K562 (cell line): ENCODE results near the gene NINL. TPM values are rescaled to one million over a fixed set of nuclear protein-coding genes. Genes with fewer than 3 reads are reported as not detected.

ENCODE experiments used
- ATAC-seq: fragments of 200-7000 bp; cut with Tn5 transposase; 3 replicates; pipeline ENCODE4 v1.9.1; 2020; ENCODE audit warnings: moderate library complexity
- Bru-seq: library from RNA; stranded (reverse); fragments of 400-500 nt; gene quantifications from one replicate; lab custom pipeline; 2021; lab: Mats Ljungman, UMichigan
- BruChase-seq, 2 experiments: library from RNA; stranded (reverse); fragments of 400-500 nt; gene quantifications; one replicate each; lab custom pipeline; 2021; lab: Mats Ljungman, UMichigan
- BruUV-seq: library from RNA; stranded (reverse); fragments of 400-500 nt; replicated peaks from 2 replicates; lab custom pipeline; 2021; lab: Mats Ljungman, UMichigan
- CTCF ChIA-PET: fragments of 300-600 bp; formaldehyde crosslinking; extraction: SDS; loops from one replicate; lab custom pipeline; 2021; ENCODE audit warnings: low intra/inter-chr PET ratio; lab: Yijun Ruan, JAX
- POLR2A ChIA-PET: fragments of 300-600, 350-650 bp; sonication (Branson Sonifier 250); formaldehyde crosslinking; extraction: SDS; loops from one replicate; lab custom pipeline; 2021; ENCODE audit warnings: antibody characterized with exemption, inconsistent platforms; lab: Yijun Ruan, JAX
- DNase-seq, 4 experiments: peaks; one replicate each; pipeline versions ENCODE4 v3.0.0 to v3.0.0-alpha.2; 2011 to 2018; ENCODE audit warnings: low spot score in 3 of 4, mixed read lengths in 3 of 4; ENCODE audit errors: extremely low read depth in 1 of 4
- FAIRE-seq: peaks from 2 replicates; lab custom pipeline; 2011; peaks lifted over from hg19 to GRCh38; lab: Jason Lieb, UNC
- H2AFZ ChIP-seq: 2 replicates; pipeline ENCODE4 v1.6.0; 2011; ENCODE audit warnings: low read depth, low read length, control low read depth, inconsistent platforms
- H3K27ac ChIP-seq: fragments of 200-600 bp; 3 replicates; pipeline ENCODE4 v1.8.0; 2011; ENCODE audit warnings: low read depth, mild to moderate bottlenecking, control low read depth, inconsistent platforms, low read length, moderate library complexity, mixed read lengths; ENCODE audit errors: extremely low read depth
- H3K27me3 ChIP-seq, 2 experiments: fragments of 300-600 bp in 1 of 2; 2 replicates in 1 of 2; 3 replicates in 1 of 2; pipeline versions ENCODE4 v1.6.0 to v1.8.0; 2011; ENCODE audit warnings: inconsistent platforms in 2 of 2, low read length in 2 of 2, mild to moderate bottlenecking in 1 of 2, mixed read lengths in 1 of 2, moderate library complexity in 1 of 2; ENCODE audit not compliant: control insufficient read depth in 2 of 2, insufficient read depth in 2 of 2
- H3K36me3 ChIP-seq: fragments of 300-600 bp; 3 replicates; pipeline ENCODE4 v1.8.0; 2011; ENCODE audit warnings: mild to moderate bottlenecking, low read length, inconsistent platforms; ENCODE audit not compliant: control insufficient read depth, insufficient read depth
- H3K4me1 ChIP-seq, 2 experiments: fragments of 200-600 bp in 1 of 2; replicated peaks in 1 of 2; 2 replicates in 1 of 2; 3 replicates in 1 of 2; pipeline versions ENCODE4 v1.5.1 to v1.8.0; 2011; ENCODE audit warnings: inconsistent platforms in 2 of 2, low read length in 2 of 2, mild to moderate bottlenecking in 1 of 2, mixed read lengths in 1 of 2, moderate library complexity in 1 of 2; ENCODE audit not compliant: control insufficient read depth in 2 of 2, insufficient read depth in 2 of 2
- H3K4me2 ChIP-seq: 2 replicates; pipeline ENCODE4 v1.6.1; 2011; ENCODE audit warnings: low read length, control low read depth, inconsistent platforms, mixed read lengths; ENCODE audit not compliant: insufficient read depth
- H3K4me3 ChIP-seq: fragments of 200-600 bp; sonication (generic), shearing (Covaris generic); 2 replicates; pipeline ENCODE4 v1.5.1; 2016; ENCODE audit warnings: control low read depth, inconsistent platforms
- H3K79me2 ChIP-seq: fragments of 200-600 bp; 3 replicates; pipeline ENCODE4 v1.8.0; 2011; ENCODE audit warnings: low read length, inconsistent platforms; ENCODE audit not compliant: control insufficient read depth, insufficient read depth
- H3K9ac ChIP-seq, 2 experiments: 2 replicates each; pipeline versions ENCODE4 v1.6.0 to v1.6.1; 2011; ENCODE audit warnings: low read depth in 2 of 2, low read length in 2 of 2, control low read depth in 1 of 2, inconsistent platforms in 1 of 2, mild to moderate bottlenecking in 1 of 2, mixed read lengths in 1 of 2; ENCODE audit not compliant: insufficient read depth in 1 of 2
- H3K9me1 ChIP-seq: one replicate; pipeline ENCODE4 v1.6.0; 2011; ENCODE audit warnings: inconsistent platforms, mild to moderate bottlenecking, low read length, moderate library complexity; ENCODE audit not compliant: control insufficient read depth, insufficient read depth
- H3K9me3 ChIP-seq: replicated peaks from 2 replicates; pipeline ENCODE4 v1.5.1; 2011; ENCODE audit warnings: low read depth, low read length, inconsistent platforms; ENCODE audit not compliant: control insufficient read depth, insufficient read depth
- H4K20me1 ChIP-seq: replicated peaks from 2 replicates; pipeline ENCODE4 v1.6.1; 2011; ENCODE audit warnings: low read length, inconsistent platforms, mixed read lengths; ENCODE audit not compliant: control insufficient read depth, insufficient read depth
- RBFOX2 ChIP-seq: fragments of 200-400 bp; formaldehyde crosslinking; IDR thresholded peaks from 2 replicates; pipeline ENCODE4 v1.6.1; 2017; ENCODE audit warnings: low read depth, mild to moderate bottlenecking, low read length, moderate library complexity
- RNF219 ChIP-seq: fragments of 250-450 bp; sonication (Bioruptor Pico); IDR thresholded peaks from 2 replicates; pipeline ENCODE4 v1.5.0; 2022; ENCODE audit warnings: mild to moderate bottlenecking
- ZBTB17 ChIP-seq: fragments of 450-650 bp; formaldehyde crosslinking; IDR thresholded peaks from 2 replicates; pipeline ENCODE4 v1.4.0; 2020; ENCODE audit warnings: mild to moderate bottlenecking
- ZNF121 ChIP-seq: sonication (generic); formaldehyde crosslinking; conservative IDR thresholded peaks from 2 replicates; pipeline ENCODE4 v1.8.0; 2022; ENCODE audit warnings: missing genetic modification reagents
- WGBS: fragments of 100-300 bp; shearing (Covaris generic); methylation state at CpG from one replicate; pipeline ENCODE4 v1.1.6; 2016; ENCODE audit warnings: low coverage, mixed read lengths; ENCODE audit not compliant: insufficient coverage; ENCODE audit errors: missing lambda C conversion rate; 5-methylcytosine and 5-hydroxymethylcytosine counted together
- in situ Hi-C: fragments of 300-500 bp; cut with MboI; formaldehyde crosslinking; loops from 4 replicates; pipeline ENCODE4 v1.15.0; 2018; ENCODE audit warnings: inconsistent platforms, mixed read lengths
- intact Hi-C: fragments of 100-400 bp; cut with micrococcal nuclease; formaldehyde crosslinking; loops from 2 replicates; pipeline ENCODE4 v1.14.2; 2022
- long read RNA-seq, 3 experiments: library from polyadenylated mRNA in 2 of 3; library from RNA in 1 of 3; unstranded in 2 of 3; stranded (forward) in 1 of 3; transcript quantifications; one replicate each; pipeline ENCODE4 v2.0.0, GENCODE V29; 2019 to 2022
- polyA minus RNA-seq, 3 experiments: library from RNA; depleted of rRNA, polyadenylated mRNA; stranded (reverse); fragments of >200 nt; gene quantifications; 2 replicates each; pipeline ENCODE4 v1.2.3, GENCODE V29; 2011
- polyA plus RNA-seq, 8 experiments: library from polyadenylated mRNA; depleted of rRNA in 4 of 8; stranded (reverse) in 5 of 8; unstranded in 3 of 8; fragments of >200 nt; fragmentation: Nextera tagmentation in 2 of 8; fragmentation: Illumina TruSeq in 1 of 8; extraction: Ambion mirVana in 2 of 8; extraction: Trizol in 1 of 8; gene quantifications; 2 replicates each; pipeline versions ENCODE4 v1.2.1 to v1.2.3, GENCODE V29; 2011 to 2014; ENCODE audit warnings: inconsistent platforms in 1 of 8, missing spikeins in 1 of 8
- total RNA-seq, 7 experiments: library from RNA; depleted of rRNA in 6 of 7; stranded (reverse); fragments of >200 nt in 6 of 7; fragmentation: Illumina TruSeq in 2 of 7; extraction: Trizol in 2 of 7; gene quantifications; 2 replicates each; pipeline versions ENCODE4 v1.2.1 to v1.2.3, GENCODE V29; 2011 to 2021; ENCODE audit warnings: low replicate concordance in 1 of 7

The NINL gene
- total RNA-seq (2011; cell fraction: chromatin; rRNA removed; ENCODE audit: low replicate concordance): 0.49 TPM in 1 of 2 replicates, not detected in the other
- total RNA-seq (2011; cell fraction: nucleolus; rRNA removed): 0.26 and 0.33 TPM in 2 replicates
- total RNA-seq (2011; cell fraction: nucleoplasm; rRNA removed): 0.23 TPM in 1 of 2 replicates, not detected in the other
- not detected in 2 replicates for total RNA-seq (2014; rRNA removed)
- total RNA-seq (2014; rRNA removed; fragmentation: Illumina TruSeq; extraction: Trizol): not detected in 2 replicates
- 0.15 and 0.22 TPM in 2 replicates for total RNA-seq (2015; rRNA removed; fragmentation: Illumina TruSeq; extraction: Trizol)
- total RNA-seq (2021): 0.04 and 0.11 TPM in 2 replicates
- 0.03 and 0.06 TPM in 2 replicates for polyA plus RNA-seq (2011; rRNA removed)
- polyA plus RNA-seq (2011; cell fraction: cytosol; rRNA removed): 0.01 TPM in 2 replicates
- 0.17 and 0.22 TPM in 2 replicates for polyA plus RNA-seq (2011; cell fraction: nucleus; rRNA removed)
- polyA plus RNA-seq (2012): 0.05 and 0.10 TPM in 2 replicates
- polyA plus RNA-seq (2014; fragmentation: Illumina TruSeq; extraction: Trizol): 0.03 TPM in 1 of 2 replicates, not detected in the other
- polyA plus RNA-seq (2014; fragmentation: Nextera tagmentation; extraction: Ambion mirVana): not detected
- not detected in 2 replicates for polyA plus RNA-seq (2014; rRNA removed)
- polyA minus RNA-seq (2011; rRNA and poly(A)+ RNA removed): 0.21 TPM in 1 of 2 replicates, not detected in the other
- not detected in 2 replicates for polyA minus RNA-seq (2011; cell fraction: cytosol; rRNA and poly(A)+ RNA removed)
- under 0.01 and 0.44 TPM in 2 replicates for polyA minus RNA-seq (2011; cell fraction: nucleus; rRNA and poly(A)+ RNA removed)
- Bru-seq, nascent RNA: percentile 17 among the genes with signal in this experiment
- percentile 15 among the genes with signal in this experiment for BruChase-seq, experiment 1, labeled RNA remaining after a 2-hour chase
- percentile 14 among the genes with signal in this experiment for BruChase-seq, experiment 2, labeled RNA remaining after a 6-hour chase
- long read RNA-seq, experiment 1, partial matches to known transcripts: 2 of 2 reads
- long read RNA-seq, experiment 1, other reads (novel, unspliced or antisense): 0 of 2 reads
- long read RNA-seq, experiment 2, partial matches to known transcripts: 0 of 1 reads
- long read RNA-seq, experiment 2, other reads (novel, unspliced or antisense): 1 of 1 reads
- long read RNA-seq, experiment 3: 0 reads

GRCh38 chr20:25584905-25585704, at the start of gene NINL:
NINL (minus strand) TSS chr20:25585531; CDS start chr20:25526587, 58,944 bp downstream.
- Histone ChIP-seq H3K27me3 (peaks cover 2 to 25% of the 10 kb centered on the region in 2 experiments; a peak in 4 of 5 replicates), H3K9me1 (no peaks in the 10 kb centered on the region), H3K27ac (no peak within 1 kb of the TSS), H4K20me1 (no peaks in the 10 kb centered on the region), H3K4me1 (peaks cover 0 to 8% of the 10 kb centered on the region in 2 experiments; a peak in 2 of 5 replicates), H3K9ac (no peak within 1 kb of the TSS), H3K9me3 (no peaks in the 10 kb centered on the region), H3K4me2 (no peak within 1 kb of the TSS), H2AFZ (no peak within 1 kb of the TSS), H3K79me2 (no peaks in the 10 kb centered on the region), H3K36me3 (no peaks in the 10 kb centered on the region), H3K4me3 (no peak within 1 kb of the TSS; the same call in 1 of the 2 replicates)
- no TSS peak for BruUV-seq
- intact Hi-C loops (no loop called here), in situ Hi-C loops (no loop called here)
- FAIRE-seq: no peak
- 24% methylated on average over 26 of the region's 108 CpGs for WGBS
- ChIA-PET POLR2A (no interaction called here), CTCF (no interaction called here)
- ATAC-seq: peak; percentile 84
- peak; percentile 16 to 61 (median 38) for DNase-seq
- no peak for TF ChIP-seq RNF219 (CRISPR knock-in tag)
- TF ChIP-seq ZBTB17 (CRISPR knock-in tag): no peak
- TF ChIP-seq RBFOX2: 0 out of 2 replicates have a peak, but pooled peaks have one; percentile 23
- no peak for TF ChIP-seq ZNF121 (CRISPR knock-in tag)
